Hepatocyte (in vitro differentiated cells): ENCODE measurements around the gene ABLIM1. TPM values are rescaled to one million over a fixed set of nuclear protein-coding genes. Genes with fewer than 3 reads are reported as not detected.

Experiments
- DNase-seq: peaks from one replicate; pipeline ENCODE4 v3.0.0-alpha.2; 2016; ENCODE audit warnings: low spot score
- H2AFZ ChIP-seq: fragments of 200-600 bp; sonication (generic); 2 replicates; pipeline ENCODE4 v1.6.0; 2016; ENCODE audit warnings: antibody characterized with exemption, mild to moderate bottlenecking
- H3K27ac ChIP-seq: fragments of 200-600 bp; sonication (generic); 2 replicates; pipeline ENCODE4 v1.5.1; 2016; ENCODE audit warnings: mild to moderate bottlenecking
- H3K27me3 ChIP-seq: fragments of 200-600 bp; sonication (generic); 2 replicates; pipeline ENCODE4 v1.6.1; 2016
- H3K36me3 ChIP-seq: fragments of 200-600 bp; sonication (generic); replicated peaks from 2 replicates; pipeline ENCODE4 v1.5.1; 2016; ENCODE audit warnings: low read depth; ENCODE audit not compliant: insufficient read depth
- H3K4me1 ChIP-seq: fragments of 200-600 bp; sonication (generic); 2 replicates; pipeline ENCODE4 v1.5.1; 2016; ENCODE audit warnings: mild to moderate bottlenecking, moderate library complexity; ENCODE audit not compliant: insufficient read depth
- H3K4me2 ChIP-seq: fragments of 200-600 bp; sonication (generic); 2 replicates; pipeline ENCODE4 v1.6.0; 2016
- H3K4me3 ChIP-seq: fragments of 200-600 bp; sonication (generic); 2 replicates; pipeline ENCODE4 v1.5.1; 2016; ENCODE audit warnings: mild to moderate bottlenecking
- H3K79me2 ChIP-seq: fragments of 200-600 bp; sonication (generic); 2 replicates; pipeline ENCODE4 v1.6.0; 2017; ENCODE audit warnings: mild to moderate bottlenecking
- H3K9me2 ChIP-seq: fragments of 200-600 bp; sonication (generic); replicated peaks from 2 replicates; pipeline ENCODE4 v1.6.0; 2017; ENCODE audit warnings: mild to moderate bottlenecking; ENCODE audit not compliant: insufficient read depth
- H3K9me3 ChIP-seq: fragments of 200-600 bp; sonication (generic); 2 replicates; pipeline ENCODE4 v1.5.1; 2016; ENCODE audit warnings: low read depth, mild to moderate bottlenecking
- H4K20me1 ChIP-seq: fragments of 200-600 bp; sonication (generic); 2 replicates; pipeline ENCODE4 v1.6.0; 2016; ENCODE audit warnings: mild to moderate bottlenecking; ENCODE audit not compliant: insufficient read depth, poor library complexity, severe bottlenecking
- EZH2 ChIP-seq: fragments of 200-600 bp; sonication (generic); IDR thresholded peaks from 2 replicates; pipeline ENCODE4 v1.6.1; 2016; ENCODE audit warnings: antibody characterized with exemption, mild to moderate bottlenecking, borderline replicate concordance
- EZH2phosphoT487 ChIP-seq: fragments of 200-600 bp; sonication (generic); IDR thresholded peaks from one replicate; pipeline ENCODE4 v1.6.1; 2018; ENCODE audit warnings: antibody characterized with exemption, mild to moderate bottlenecking, low read depth, moderate library complexity; ENCODE audit not compliant: unreplicated experiment, severe bottlenecking
- WGBS: methylation state at CpG from one replicate; pipeline ENCODE4 v1.1.6; 2016; ENCODE audit warnings: low lambda C conversion rate; ENCODE audit errors: missing lambda C conversion rate; 5-methylcytosine and 5-hydroxymethylcytosine counted together
- polyA plus RNA-seq: library from polyadenylated mRNA; unstranded; fragments of >200 nt; fragmentation: Nextera tagmentation; extraction: Ambion mirVana; gene quantifications from 2 replicates; pipeline ENCODE4 v1.2.1, GENCODE V29; 2016
- total RNA-seq: library from RNA; depleted of rRNA; stranded (reverse); fragments of >200 nt; gene quantifications from 2 replicates; pipeline ENCODE4 v1.2.3, GENCODE V29; 2014
- TF ChIP-seq, protein P1 (sequence below): fragments of 200-600 bp; sonication (generic); IDR thresholded peaks from 2 replicates; pipeline ENCODE4 v1.5.1; 2016; ENCODE audit warnings: antibody characterized with exemption, mild to moderate bottlenecking; ENCODE audit not compliant: poor library complexity

The ABLIM1 gene
- total and polyA plus RNA-seq, 2 experiments from 2014 or later: 20.8 to 31.6 TPM

DNA sequence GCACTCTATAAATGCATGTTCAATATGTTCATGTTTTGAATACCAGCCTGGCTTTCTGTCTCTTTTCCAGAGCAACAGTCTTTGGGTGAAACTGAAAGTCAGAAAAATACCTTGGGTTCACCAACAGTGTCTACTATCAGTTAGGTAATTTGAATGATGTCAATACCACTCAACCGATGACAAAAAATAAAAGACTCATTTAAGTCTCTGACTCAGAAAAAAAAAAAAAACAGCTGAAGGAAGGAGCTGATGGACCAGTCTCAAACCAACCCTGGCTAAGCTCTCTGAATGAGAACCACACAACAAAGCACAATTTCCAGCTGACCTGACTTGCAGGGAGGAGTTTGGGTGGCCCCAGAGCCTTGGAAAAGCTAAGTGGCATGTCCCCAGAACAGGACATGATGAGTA lies 42.5 kb downstream of the ABLIM1 start:
- no peaks in the 10 kb centered on the region for H3K9me3 ChIP-seq

GRCh38 chr10:114613237-114613979 lies 44.7 kb downstream of the ABLIM1 start:
- peak overlapping the region; percentile 83 for H3K27ac ChIP-seq
- no peak for DNase-seq
- H3K4me2 ChIP-seq: peak overlapping the region; percentile 33
- no peaks in the 10 kb centered on the region for H3K9me3 ChIP-seq
- 71% methylated on average over 4 of the region's 4 CpGs for WGBS
- H3K79me2 ChIP-seq: peaks cover 20% of the 10 kb centered on the region
- H3K27me3 ChIP-seq: no peaks in the 10 kb centered on the region
- H3K9me2 ChIP-seq: no peaks in the 10 kb centered on the region
- TF ChIP-seq EZH2phosphoT487: no peak
- TF ChIP-seq, protein P1, sequence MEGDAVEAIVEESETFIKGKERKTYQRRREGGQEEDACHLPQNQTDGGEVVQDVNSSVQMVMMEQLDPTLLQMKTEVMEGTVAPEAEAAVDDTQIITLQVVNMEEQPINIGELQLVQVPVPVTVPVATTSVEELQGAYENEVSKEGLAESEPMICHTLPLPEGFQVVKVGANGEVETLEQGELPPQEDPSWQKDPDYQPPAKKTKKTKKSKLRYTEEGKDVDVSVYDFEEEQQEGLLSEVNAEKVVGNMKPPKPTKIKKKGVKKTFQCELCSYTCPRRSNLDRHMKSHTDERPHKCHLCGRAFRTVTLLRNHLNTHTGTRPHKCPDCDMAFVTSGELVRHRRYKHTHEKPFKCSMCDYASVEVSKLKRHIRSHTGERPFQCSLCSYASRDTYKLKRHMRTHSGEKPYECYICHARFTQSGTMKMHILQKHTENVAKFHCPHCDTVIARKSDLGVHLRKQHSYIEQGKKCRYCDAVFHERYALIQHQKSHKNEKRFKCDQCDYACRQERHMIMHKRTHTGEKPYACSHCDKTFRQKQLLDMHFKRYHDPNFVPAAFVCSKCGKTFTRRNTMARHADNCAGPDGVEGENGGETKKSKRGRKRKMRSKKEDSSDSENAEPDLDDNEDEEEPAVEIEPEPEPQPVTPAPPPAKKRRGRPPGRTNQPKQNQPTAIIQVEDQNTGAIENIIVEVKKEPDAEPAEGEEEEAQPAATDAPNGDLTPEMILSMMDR: no peak
- no peak for TF ChIP-seq EZH2
- peaks cover 11% of the 10 kb centered on the region for H3K4me1 ChIP-seq
- no peak overlapping the region for H3K4me3 ChIP-seq
- H3K36me3 ChIP-seq: no peaks in the 10 kb centered on the region
- H4K20me1 ChIP-seq: no peaks in the 10 kb centered on the region
- no peak overlapping the region for H2AFZ ChIP-seq

More for the DNA sequence above, 42.5 kb downstream of the ABLIM1 start:
- H3K79me2 ChIP-seq: peaks cover 18% of the 10 kb centered on the region
- H3K4me3 ChIP-seq: no peak overlapping the region
- no peak overlapping the region for H3K4me2 ChIP-seq
- no peaks in the 10 kb centered on the region for H3K9me2 ChIP-seq
- no peaks in the 10 kb centered on the region for H4K20me1 ChIP-seq
- H3K27me3 ChIP-seq: no peaks in the 10 kb centered on the region
- H3K27ac ChIP-seq: no peak overlapping the region
- 88% methylated on average over 1 of the region's 1 CpG for WGBS
- H2AFZ ChIP-seq: no peak overlapping the region
- H3K36me3 ChIP-seq: no peaks in the 10 kb centered on the region
- H3K4me1 ChIP-seq: peaks cover 11% of the 10 kb centered on the region
- DNase-seq: no peak
- TF ChIP-seq EZH2phosphoT487: no peak
- TF ChIP-seq, protein P1: no peak
- no peak for TF ChIP-seq EZH2

DNA sequence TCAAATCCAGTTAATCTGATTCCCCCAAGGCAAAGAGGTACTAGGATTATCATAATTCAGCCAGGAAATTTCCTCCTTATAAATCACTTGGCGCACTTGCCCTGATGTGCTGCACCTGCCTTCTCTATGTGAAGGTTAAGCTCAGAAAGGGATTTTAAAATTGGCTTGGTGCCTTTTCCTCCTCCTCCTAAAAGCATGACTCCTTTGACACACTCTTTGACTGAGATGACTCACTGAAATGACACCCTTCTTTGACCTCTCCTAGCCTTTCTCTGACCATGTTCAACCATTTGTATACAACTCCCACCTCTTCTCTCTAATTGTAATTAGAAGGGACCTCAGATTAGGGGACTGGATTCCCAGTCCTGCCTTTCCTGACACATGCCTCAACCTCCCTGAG lies 46.5 kb downstream of the ABLIM1 start:
- no peaks in the 10 kb centered on the region for H3K9me3 ChIP-seq
- H2AFZ ChIP-seq: no peak overlapping the region
- no peaks in the 10 kb centered on the region for H3K9me2 ChIP-seq
- H3K4me2 ChIP-seq: no peak overlapping the region
- H3K27ac ChIP-seq: peak overlapping the region; percentile 83
- peaks cover 11% of the 10 kb centered on the region for H3K4me1 ChIP-seq
- no peak for DNase-seq
- no peak for TF ChIP-seq EZH2
- no peak for TF ChIP-seq EZH2phosphoT487
- TF ChIP-seq, protein P1: no peak
- whole genome bisulfite sequencing: 100% methylated on average over 1 of the region's 1 CpG
- no peaks in the 10 kb centered on the region for H3K27me3 ChIP-seq
- H4K20me1 ChIP-seq: no peaks in the 10 kb centered on the region
- H3K79me2 ChIP-seq: peaks cover 34% of the 10 kb centered on the region
- H3K36me3 ChIP-seq: no peaks in the 10 kb centered on the region
- H3K4me3 ChIP-seq: no peak overlapping the region
